ENCODE measurements around the gene GTPBP3. TPM values are rescaled to one million over a fixed set of nuclear protein-coding genes. Genes with fewer than 3 reads are reported as not detected.

The GTPBP3 gene
- total RNA-seq, 1 donor from 2014 or later = 79.5 TPM

DNA sequence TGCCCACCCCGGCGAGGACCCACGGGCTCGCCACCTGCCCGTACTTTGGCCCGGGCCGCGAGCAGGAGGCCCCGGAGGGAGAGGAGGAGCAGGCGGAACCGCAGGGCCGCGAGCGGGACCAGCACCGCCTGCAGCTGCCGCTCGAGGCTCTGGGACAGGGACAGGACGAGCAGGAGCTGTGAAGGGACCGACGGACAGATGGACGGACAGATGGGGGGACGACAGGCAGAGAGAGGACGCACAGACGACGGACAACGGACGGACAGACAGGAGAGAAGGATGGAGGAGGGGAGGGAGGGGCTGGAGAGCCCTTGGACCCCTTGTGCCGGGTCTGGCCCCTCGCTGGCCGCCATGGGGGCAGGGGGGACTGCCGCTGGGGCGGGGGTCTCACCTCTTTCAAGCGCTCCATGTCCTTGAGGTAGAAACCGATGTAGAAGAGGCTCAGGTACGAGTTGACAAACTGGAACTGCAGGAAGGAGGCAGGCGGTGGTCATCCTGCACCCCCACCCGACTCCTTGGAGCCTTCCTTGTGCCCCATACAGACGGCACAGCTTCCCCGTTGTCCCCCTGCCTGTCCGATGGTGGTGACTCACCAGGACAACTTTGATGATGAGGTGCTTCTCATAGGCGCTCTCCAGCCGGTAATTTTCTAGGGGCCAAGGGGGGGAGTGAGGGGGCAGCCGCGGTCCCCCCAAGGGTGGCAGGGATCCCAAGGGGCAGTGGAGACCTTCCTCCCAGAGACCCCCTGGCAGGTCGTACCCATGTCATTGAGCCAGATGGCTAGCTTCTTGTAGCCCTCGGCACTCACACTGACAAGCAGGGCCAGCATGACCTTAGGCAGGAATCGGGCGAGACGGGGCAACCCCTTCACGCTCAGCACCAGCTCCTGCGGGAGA lies 7.7 kb upstream of the GTPBP3 start:
- TF ChIP-seq, protein P1, sequence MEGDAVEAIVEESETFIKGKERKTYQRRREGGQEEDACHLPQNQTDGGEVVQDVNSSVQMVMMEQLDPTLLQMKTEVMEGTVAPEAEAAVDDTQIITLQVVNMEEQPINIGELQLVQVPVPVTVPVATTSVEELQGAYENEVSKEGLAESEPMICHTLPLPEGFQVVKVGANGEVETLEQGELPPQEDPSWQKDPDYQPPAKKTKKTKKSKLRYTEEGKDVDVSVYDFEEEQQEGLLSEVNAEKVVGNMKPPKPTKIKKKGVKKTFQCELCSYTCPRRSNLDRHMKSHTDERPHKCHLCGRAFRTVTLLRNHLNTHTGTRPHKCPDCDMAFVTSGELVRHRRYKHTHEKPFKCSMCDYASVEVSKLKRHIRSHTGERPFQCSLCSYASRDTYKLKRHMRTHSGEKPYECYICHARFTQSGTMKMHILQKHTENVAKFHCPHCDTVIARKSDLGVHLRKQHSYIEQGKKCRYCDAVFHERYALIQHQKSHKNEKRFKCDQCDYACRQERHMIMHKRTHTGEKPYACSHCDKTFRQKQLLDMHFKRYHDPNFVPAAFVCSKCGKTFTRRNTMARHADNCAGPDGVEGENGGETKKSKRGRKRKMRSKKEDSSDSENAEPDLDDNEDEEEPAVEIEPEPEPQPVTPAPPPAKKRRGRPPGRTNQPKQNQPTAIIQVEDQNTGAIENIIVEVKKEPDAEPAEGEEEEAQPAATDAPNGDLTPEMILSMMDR (conservative IDR thresholded peaks at IDR 0.05; ENCODE audit: low read depth, low read length) = no peak

DNA sequence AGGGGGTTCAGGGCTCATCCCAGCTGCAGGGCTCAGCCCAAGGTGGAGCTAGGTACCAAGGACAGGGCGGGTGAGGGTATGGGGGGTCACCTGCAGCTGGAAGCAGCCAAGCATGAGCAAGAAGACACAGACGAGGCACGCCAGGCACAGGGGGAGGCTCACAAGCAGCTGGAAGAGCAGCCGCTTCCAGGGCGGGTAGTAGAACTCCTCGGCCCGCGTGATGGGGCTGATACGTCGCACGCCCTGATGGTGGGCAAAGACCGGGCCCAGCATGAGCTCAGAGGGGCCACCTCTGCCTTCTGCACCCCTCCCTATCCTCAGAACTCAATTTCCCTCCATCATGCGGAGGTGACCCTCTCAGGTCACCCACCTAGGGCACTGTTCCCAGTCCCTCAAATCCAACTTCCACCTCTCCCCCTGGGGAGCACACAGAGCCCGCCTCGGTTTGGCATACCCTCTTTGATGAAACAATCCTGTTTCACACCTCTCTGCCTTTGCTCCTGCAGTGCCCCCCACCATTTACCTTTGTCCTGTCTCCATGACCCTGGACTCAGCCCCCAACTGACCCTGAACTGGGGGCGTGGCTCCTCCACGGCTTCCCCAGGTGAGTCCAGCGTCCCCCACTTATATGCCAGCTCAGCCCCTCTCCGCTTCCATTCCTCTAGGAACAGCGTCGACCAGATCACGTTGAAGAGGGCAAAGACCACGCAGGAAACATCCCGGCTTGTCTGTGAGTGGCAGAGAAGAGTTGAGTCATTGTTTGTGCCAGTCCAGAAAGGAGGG lies 6.9 kb upstream of the GTPBP3 start:
- no peak overlapping the region for H3K4me3 ChIP-seq (ENCODE audit: low read depth, low read length)
- TF ChIP-seq, protein P1 (conservative IDR thresholded peaks at IDR 0.05; ENCODE audit: low read depth, low read length) = no peak
- no peak for DNase-seq (ENCODE audit: low read depth)

More for the DNA sequence above, 7.7 kb upstream of the GTPBP3 start:
- no peak overlapping the region for H3K4me3 ChIP-seq (ENCODE audit: low read depth, low read length)
- no peak for DNase-seq (ENCODE audit: low read depth)

DNA sequence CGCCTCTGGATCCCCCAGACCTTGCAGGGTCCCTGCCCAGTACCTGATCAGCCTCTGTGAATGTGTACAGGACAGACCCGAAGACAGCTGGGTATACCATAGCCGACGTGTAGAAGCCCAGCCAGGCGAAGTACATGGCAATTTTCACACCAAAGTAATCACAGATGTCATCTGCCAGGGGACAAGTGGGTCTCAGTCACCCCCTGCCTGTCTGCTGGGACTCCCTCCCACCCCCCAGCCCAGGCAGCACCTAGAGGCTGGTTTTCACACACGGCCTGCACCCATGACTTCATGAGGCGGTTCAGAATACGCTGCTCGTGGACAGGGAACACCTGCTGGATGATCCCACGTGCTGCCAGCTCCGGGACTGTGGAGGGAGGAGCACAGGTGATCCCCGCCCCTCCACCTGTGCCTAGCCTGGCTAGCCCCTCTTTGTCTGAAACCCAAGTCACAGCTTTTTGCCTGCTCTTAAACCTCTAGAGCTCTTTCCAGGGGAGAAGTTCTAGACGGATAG lies 6.3 kb upstream of the GTPBP3 start:
- TF ChIP-seq, protein P1 (conservative IDR thresholded peaks at IDR 0.05; ENCODE audit: low read depth, low read length) = no peak
- DNase-seq (ENCODE audit: low read depth) = no peak
- no peak overlapping the region for H3K4me3 ChIP-seq (ENCODE audit: low read depth, low read length)

DNA sequence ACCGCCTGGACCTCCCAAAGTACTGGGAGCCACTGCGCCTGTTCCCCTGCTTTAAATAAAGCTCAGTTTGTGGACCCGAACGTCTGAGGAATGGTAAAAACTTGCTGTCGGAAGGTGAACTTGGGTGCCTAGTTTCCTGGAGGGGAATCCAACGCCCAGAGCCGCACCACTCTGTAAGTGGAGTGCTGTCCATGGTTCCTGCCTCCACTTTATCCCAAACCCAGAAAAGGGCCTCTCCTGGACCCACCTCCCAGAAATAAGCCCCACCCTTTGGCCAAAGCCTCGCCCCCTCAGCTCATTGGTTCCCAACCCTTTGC lies 5.0 kb upstream of the GTPBP3 start:
- TF ChIP-seq, protein P1 (conservative IDR thresholded peaks at IDR 0.05; ENCODE audit: low read depth, low read length) = no peak
- DNase-seq (ENCODE audit: low read depth) = no peak

DNA sequence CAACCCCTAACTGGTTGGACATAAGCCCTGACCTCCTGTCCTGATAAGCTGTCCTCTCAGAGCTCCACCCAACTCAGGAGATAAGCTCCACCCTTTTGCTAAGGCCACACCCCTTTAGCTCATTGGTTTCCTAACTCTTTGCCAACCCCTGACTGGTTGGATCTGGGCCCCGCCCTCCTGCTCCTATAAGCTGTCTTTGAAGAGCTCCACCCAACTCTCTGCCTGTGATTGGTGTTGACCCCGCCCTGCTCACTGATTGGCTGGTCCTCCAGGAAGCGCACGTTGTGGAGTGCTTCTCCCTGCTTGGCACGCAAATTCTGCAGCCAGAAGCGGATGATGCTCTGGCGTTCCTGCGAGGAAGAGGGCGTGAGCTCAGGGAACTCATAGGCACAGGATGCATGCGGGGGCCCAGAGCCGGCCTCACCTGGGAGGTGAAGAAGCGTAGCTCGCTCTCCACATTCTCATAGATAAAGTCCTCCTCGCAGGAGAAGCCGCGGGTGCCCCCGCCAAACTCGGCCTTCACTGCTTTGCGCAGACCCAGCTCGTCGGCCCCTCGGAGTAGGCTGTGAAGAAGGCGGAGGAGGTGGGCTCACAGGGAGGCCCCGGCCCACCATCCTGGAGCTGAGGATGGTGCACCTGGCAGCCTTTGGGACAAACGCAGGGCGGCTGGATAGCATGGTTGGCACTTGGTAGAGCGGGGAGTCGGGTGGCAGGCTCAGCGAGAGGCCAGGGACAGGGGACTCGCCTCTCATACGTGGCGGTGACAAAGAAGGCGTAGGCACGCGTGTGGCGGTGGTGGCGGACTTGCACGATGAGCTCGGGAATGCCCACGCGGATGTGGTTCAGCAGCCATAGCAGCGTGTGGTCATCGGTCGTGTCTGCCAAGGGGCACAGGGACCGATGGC lies 4.4 kb upstream of the GTPBP3 start:
- no peak for DNase-seq (ENCODE audit: low read depth)
- TF ChIP-seq, protein P1 (conservative IDR thresholded peaks at IDR 0.05; ENCODE audit: low read depth, low read length) = no peak
- H3K4me3 ChIP-seq (ENCODE audit: low read depth, low read length) = no peak overlapping the region

More for the DNA sequence above, 5.0 kb upstream of the GTPBP3 start:
- no peak overlapping the region for H3K4me3 ChIP-seq (ENCODE audit: low read depth, low read length)

DNA sequence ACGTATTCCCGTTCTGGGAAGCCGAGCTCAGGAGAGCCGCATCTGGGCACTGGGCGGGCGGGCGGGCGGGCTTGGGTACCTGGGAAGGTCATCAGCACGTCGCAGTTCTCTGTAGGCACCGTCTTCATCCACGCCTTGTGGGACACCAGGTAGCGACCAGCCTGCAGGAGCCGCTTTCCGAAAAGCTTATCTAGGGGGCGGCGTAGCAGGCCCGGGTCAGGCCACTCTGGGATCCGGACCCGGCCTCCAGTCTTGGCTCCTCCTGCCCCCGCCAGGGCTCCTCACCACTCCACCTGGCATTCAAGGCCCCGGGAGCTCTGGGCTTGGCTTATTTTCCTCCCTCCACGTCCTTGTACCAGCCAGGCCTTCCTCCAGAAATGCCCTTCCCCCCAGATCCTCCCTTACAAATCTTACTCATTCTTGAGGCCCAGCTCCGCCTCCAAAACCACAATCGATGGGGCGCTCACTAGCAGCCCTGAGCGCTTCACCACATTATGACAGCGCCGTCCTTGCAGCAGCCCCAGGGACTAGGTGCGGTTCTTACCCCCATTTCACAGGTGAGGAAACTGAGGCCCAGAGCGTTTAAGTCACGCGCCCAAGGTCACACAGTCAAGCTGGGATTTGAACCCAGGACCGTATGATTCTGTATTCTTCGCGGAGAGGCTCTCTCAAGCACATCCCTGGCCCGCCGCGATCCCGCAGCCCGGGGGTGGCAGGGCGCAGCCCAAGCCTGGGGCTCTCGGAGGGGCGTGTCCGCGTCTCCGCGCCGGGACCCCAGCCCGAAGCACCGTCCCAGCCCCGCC lies 3.5 kb upstream of the GTPBP3 start:
- H3K4me3 ChIP-seq (ENCODE audit: low read depth, low read length) = peak overlapping the region; percentile 77
- no peak for DNase-seq (ENCODE audit: low read depth)
- TF ChIP-seq, protein P1 (conservative IDR thresholded peaks at IDR 0.05; ENCODE audit: low read depth, low read length) = no peak
